ENCODE data around the gene NTN1. TPM values are rescaled to one million over a fixed set of nuclear protein-coding genes. Genes with fewer than 3 reads are reported as not detected.

The NTN1 gene
- total and polyA plus RNA-seq, 7 experiments from 2014 or later: 0.07 to 0.12 (median 0.11) TPM; not detected in 4

DNA sequence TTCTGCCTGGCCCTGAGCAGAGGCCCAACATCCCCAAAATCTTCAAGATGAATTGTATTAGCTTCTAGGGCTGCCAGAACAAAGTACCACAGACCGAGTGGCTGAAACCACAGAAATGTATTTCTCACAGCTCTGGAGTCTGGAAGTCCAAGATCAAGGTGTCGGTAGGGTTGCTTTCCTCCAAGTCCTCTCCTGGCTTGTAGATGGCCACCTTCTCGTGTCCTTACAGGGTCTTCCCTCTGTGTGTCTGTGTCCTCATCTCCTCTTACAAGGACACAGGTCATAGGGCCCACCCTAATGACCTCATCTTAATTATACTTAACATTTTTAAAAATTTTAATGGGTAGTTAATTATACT lies 215.7 kb downstream of the NTN1 start:
- Histone ChIP-seq H3K27ac (ENCODE audit: low read depth, low read length) (no peak overlapping the region), H3K27me3 (ENCODE audit: control insufficient read depth in 2 of 2, insufficient read depth in 2 of 2, low read length in 2 of 2) (no peaks in the 10 kb centered on the region), H3K4me1 (ENCODE audit: control insufficient read depth in 2 of 2, insufficient read depth in 2 of 2, low read length in 2 of 2) (peaks cover 4 to 9% of the 10 kb centered on the region in 2 donors), H3K9me3 (ENCODE audit: control insufficient read depth in 2 of 3, low read length in 3 of 3) (no peaks in the 10 kb centered on the region), H3K4me3 (ENCODE audit: low read length) (no peak overlapping the region), H3K36me3 (ENCODE audit: control insufficient read depth in 2 of 3, insufficient read depth in 3 of 3, low read length in 3 of 3) (no peaks in the 10 kb centered on the region)
- ATAC-seq (no peak), DNase-seq (no peak)
- intact Hi-C loops (cut with micrococcal nuclease): no loop called here
- POLR2A ChIA-PET: no interaction called here
- Mint-ChIP-seq H3K4me1 (peaks cover 0 to 12% (median 6%) of the 10 kb centered on the region in 7 donors), H3K9me3 (peaks cover 0 to 4% (median 0%) of the 10 kb centered on the region in 11 donors), H3K27me3 (peaks cover 0 to 5% (median 0%) of the 10 kb centered on the region in 5 donors), H3K36me3 (no peaks in the 10 kb centered on the region), H3K27ac (no peak overlapping the region), H3K4me3 (no peak overlapping the region)
- CTCF ChIA-PET: no interaction called here

GRCh38 chr17:9237661-9238301 lies 216.5 kb downstream of the NTN1 start:
- Histone ChIP-seq H3K27ac (ENCODE audit: low read depth, low read length) (no peak overlapping the region), H3K4me1 (ENCODE audit: control insufficient read depth in 2 of 2, insufficient read depth in 2 of 2, low read length in 2 of 2) (peaks cover 4 to 9% of the 10 kb centered on the region in 2 donors), H3K9me3 (ENCODE audit: control insufficient read depth in 2 of 3, low read length in 3 of 3) (no peaks in the 10 kb centered on the region), H3K4me3 (ENCODE audit: low read length) (no peak overlapping the region), H3K36me3 (ENCODE audit: control insufficient read depth in 2 of 3, insufficient read depth in 3 of 3, low read length in 3 of 3) (no peaks in the 10 kb centered on the region), H3K27me3 (ENCODE audit: control insufficient read depth in 2 of 2, insufficient read depth in 2 of 2, low read length in 2 of 2) (no peaks in the 10 kb centered on the region)
- POLR2A ChIA-PET: no interaction called here
- intact Hi-C loops (cut with micrococcal nuclease): no loop called here
- CTCF ChIA-PET: no interaction called here
- no peak for DNase-seq
- peaks cover 0 to 4% (median 0%) of the 10 kb centered on the region in 11 donors for H3K9me3 Mint-ChIP-seq
- no peaks in the 10 kb centered on the region for H3K36me3 Mint-ChIP-seq
- ATAC-seq: no peak
- peaks cover 0 to 12% (median 6%) of the 10 kb centered on the region in 7 donors for H3K4me1 Mint-ChIP-seq
- H3K27me3 Mint-ChIP-seq: peaks cover 0 to 5% (median 0%) of the 10 kb centered on the region in 5 donors
- peak overlapping the region in 2 of 10 donors; percentile 26 to 47 for H3K4me3 Mint-ChIP-seq
- H3K27ac Mint-ChIP-seq: no peak overlapping the region

GRCh38 chr17:9238340-9239245 lies 217.3 kb downstream of the NTN1 start:
- H3K9me3 ChIP-seq (ENCODE audit: control insufficient read depth in 2 of 3, low read length in 3 of 3): no peaks in the 10 kb centered on the region
- Mint-ChIP-seq H3K4me1 (peaks cover 0 to 12% (median 6%) of the 10 kb centered on the region in 7 donors), H3K9me3 (peaks cover 0 to 4% (median 0%) of the 10 kb centered on the region in 11 donors), H3K27ac (no peak overlapping the region), H3K36me3 (no peaks in the 10 kb centered on the region), H3K4me3 (peak overlapping the region; percentile 45 to 88 (median 81)), H3K27me3 (peaks cover 0 to 4% (median 0%) of the 10 kb centered on the region in 5 donors)
- ChIA-PET CTCF (no interaction called here), POLR2A (no interaction called here)
- no peak overlapping the region for H3K27ac ChIP-seq (ENCODE audit: low read depth, low read length)
- no peaks in the 10 kb centered on the region for H3K36me3 ChIP-seq (ENCODE audit: control insufficient read depth in 2 of 3, insufficient read depth in 3 of 3, low read length in 3 of 3)
- DNase-seq (no peak), ATAC-seq (no peak)
- peaks cover 4 to 9% of the 10 kb centered on the region in 2 donors for H3K4me1 ChIP-seq (ENCODE audit: control insufficient read depth in 2 of 2, insufficient read depth in 2 of 2, low read length in 2 of 2)
- H3K27me3 ChIP-seq (ENCODE audit: control insufficient read depth in 2 of 2, insufficient read depth in 2 of 2, low read length in 2 of 2): no peaks in the 10 kb centered on the region
- no peak overlapping the region for H3K4me3 ChIP-seq (ENCODE audit: low read length)
- intact Hi-C loops (cut with micrococcal nuclease): no loop called here

DNA sequence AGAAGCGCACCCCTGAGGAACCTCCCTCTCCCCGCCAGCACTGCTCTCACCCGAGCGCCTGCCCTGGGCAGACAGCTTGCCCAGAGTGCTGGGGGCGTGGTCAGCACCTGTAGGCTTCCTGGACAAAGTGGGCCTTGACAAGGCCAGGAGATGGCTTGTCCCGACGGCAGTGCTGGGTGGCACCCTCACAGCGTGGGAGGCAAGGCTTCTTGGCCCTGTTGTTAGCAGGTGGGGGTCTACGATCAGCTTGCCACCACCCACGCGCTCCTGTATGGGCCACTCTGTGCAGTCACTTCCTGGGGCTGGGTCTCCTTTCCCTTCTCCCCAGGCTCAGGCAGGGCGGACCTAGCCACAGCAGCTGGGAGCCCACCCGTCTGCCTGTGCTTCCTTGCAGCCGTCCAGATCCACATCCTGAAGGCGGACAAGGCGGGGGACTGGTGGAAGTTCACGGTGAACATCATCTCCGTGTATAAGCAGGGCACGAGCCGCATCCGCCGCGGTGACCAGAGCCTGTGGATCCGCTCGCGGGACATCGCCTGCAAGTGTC lies 218.0 kb downstream of the NTN1 start:
- no peaks in the 10 kb centered on the region for H3K36me3 Mint-ChIP-seq
- no peak for ATAC-seq
- ChIA-PET CTCF (no interaction called here), POLR2A (no interaction called here)
- Histone ChIP-seq H3K4me1 (ENCODE audit: control insufficient read depth in 2 of 2, insufficient read depth in 2 of 2, low read length in 2 of 2) (peaks cover 4 to 9% of the 10 kb centered on the region in 2 donors), H3K9me3 (ENCODE audit: control insufficient read depth in 2 of 3, low read length in 3 of 3) (no peaks in the 10 kb centered on the region), H3K27me3 (ENCODE audit: control insufficient read depth in 2 of 2, insufficient read depth in 2 of 2, low read length in 2 of 2) (no peaks in the 10 kb centered on the region), H3K27ac (ENCODE audit: low read depth, low read length) (peak overlapping the region; percentile 52), H3K4me3 (ENCODE audit: low read length) (peak overlapping the region; percentile 64), H3K36me3 (ENCODE audit: control insufficient read depth in 2 of 3, insufficient read depth in 3 of 3, low read length in 3 of 3) (no peaks in the 10 kb centered on the region)
- H3K9me3 Mint-ChIP-seq: peaks cover 0 to 4% (median 0%) of the 10 kb centered on the region in 11 donors
- peak overlapping the region; percentile 77 to 88 (median 84) for H3K4me3 Mint-ChIP-seq
- DNase-seq: peak in 2 of 9 donors; percentile 11 to 37
- H3K4me1 Mint-ChIP-seq: peaks cover 0 to 12% (median 6%) of the 10 kb centered on the region in 7 donors
- peak overlapping the region in 5 of 9 donors; percentile 28 to 77 (median 60) for H3K27ac Mint-ChIP-seq
- H3K27me3 Mint-ChIP-seq: no peaks in the 10 kb centered on the region
- intact Hi-C loops (cut with micrococcal nuclease): no loop called here

DNA sequence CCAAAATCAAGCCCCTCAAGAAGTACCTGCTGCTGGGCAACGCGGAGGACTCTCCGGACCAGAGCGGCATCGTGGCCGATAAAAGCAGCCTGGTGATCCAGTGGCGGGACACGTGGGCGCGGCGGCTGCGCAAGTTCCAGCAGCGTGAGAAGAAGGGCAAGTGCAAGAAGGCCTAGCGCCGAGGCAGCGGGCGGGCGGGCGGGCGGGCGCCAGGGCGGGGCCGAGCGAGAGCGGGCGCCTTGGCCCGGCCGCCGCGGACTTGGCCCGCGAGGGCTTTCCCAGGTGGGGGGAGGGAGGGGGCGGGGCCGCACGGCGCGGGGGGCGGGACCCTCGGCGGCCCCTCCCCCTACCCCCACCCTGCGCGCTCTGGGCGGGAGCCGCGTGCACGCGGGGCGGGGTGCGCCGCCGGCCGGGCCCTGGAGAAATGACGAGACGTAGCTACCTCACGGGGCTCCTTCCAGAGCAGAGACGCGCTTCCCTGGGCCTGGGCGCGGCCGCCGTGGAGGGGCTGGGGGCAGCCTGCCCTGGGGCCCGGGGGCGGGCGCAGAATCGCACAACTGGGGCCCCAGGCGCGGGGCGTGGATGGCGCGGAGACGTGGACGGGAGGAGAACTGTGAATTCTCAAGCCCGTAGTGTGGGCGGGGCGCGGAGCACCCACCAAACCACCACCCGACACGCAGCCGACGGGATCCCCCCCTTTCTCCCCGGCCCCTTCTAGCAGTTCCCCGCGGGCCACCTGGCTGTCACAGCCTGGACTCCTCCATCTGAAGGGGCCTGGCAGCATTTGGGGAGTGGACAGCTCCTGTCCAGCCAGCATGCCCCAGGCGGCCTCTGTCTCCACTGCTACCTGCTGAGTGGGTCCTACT lies 218.7 kb downstream of the NTN1 start:
- POLR2A ChIA-PET: no interaction called here
- DNase-seq (peak; percentile 44 to 78 (median 67)), ATAC-seq (peak; percentile 93)
- H3K36me3 Mint-ChIP-seq: no peaks in the 10 kb centered on the region
- peak overlapping the region; percentile 77 to 88 (median 84) for H3K4me3 Mint-ChIP-seq
- H3K9me3 ChIP-seq (ENCODE audit: control insufficient read depth in 2 of 3, low read length in 3 of 3): no peaks in the 10 kb centered on the region
- H3K27me3 Mint-ChIP-seq: no peaks in the 10 kb centered on the region
- intact Hi-C loops (cut with micrococcal nuclease): no loop called here
- H3K27ac ChIP-seq (ENCODE audit: low read depth, low read length): peak overlapping the region; percentile 62
- H3K4me3 ChIP-seq (ENCODE audit: low read length): peak overlapping the region; percentile 64
- no peaks in the 10 kb centered on the region for H3K27me3 ChIP-seq (ENCODE audit: control insufficient read depth in 2 of 2, insufficient read depth in 2 of 2, low read length in 2 of 2)
- H3K4me1 Mint-ChIP-seq: peaks cover 0 to 12% (median 6%) of the 10 kb centered on the region in 7 donors
- CTCF ChIA-PET: no interaction called here
- no peaks in the 10 kb centered on the region for H3K36me3 ChIP-seq (ENCODE audit: control insufficient read depth in 2 of 3, insufficient read depth in 3 of 3, low read length in 3 of 3)
- peaks cover 0 to 4% (median 0%) of the 10 kb centered on the region in 11 donors for H3K9me3 Mint-ChIP-seq
- H3K27ac Mint-ChIP-seq: peak overlapping the region in 5 of 9 donors; percentile 43 to 77 (median 62)
- peaks cover 4 to 9% of the 10 kb centered on the region in 2 donors for H3K4me1 ChIP-seq (ENCODE audit: control insufficient read depth in 2 of 2, insufficient read depth in 2 of 2, low read length in 2 of 2)

Data from naive thymus-derived CD4-positive, alpha-beta T cell (primary cell).